H9 (cell line): ENCODE data around the gene FOXF1. TPM values are rescaled to one million over a fixed set of nuclear protein-coding genes. Genes with fewer than 3 reads are reported as not detected.
A peak's percentile ranks its signal among the peaks of the same experiment; 100 is the strongest.

Experiments
- DNase-seq: peaks from one replicate; pipeline ENCODE4 v3.0.0-alpha.2; 2017
- H2AFZ ChIP-seq: one replicate; pipeline ENCODE4 v1.6.1; 2013; ENCODE audit warnings: mild to moderate bottlenecking, low read length, control low read depth, moderate library complexity
- H2AK5ac ChIP-seq: 2 replicates; pipeline ENCODE4 v1.6.1; 2013; ENCODE audit warnings: low read length, control low read depth, mixed read lengths; ENCODE audit not compliant: insufficient read length
- H2BK120ac ChIP-seq: one replicate; pipeline ENCODE4 v1.6.1; 2013; ENCODE audit warnings: low read depth, mild to moderate bottlenecking, low read length, control low read depth, inconsistent platforms; ENCODE audit not compliant: poor library complexity, severe bottlenecking
- H2BK12ac ChIP-seq: 2 replicates; pipeline ENCODE4 v1.6.1; 2013; ENCODE audit warnings: low read length, control low read depth, mixed read lengths, low read depth; ENCODE audit not compliant: insufficient read length
- H2BK15ac ChIP-seq: 2 replicates; pipeline ENCODE4 v1.6.1; 2013; ENCODE audit warnings: low read depth, low read length, control low read depth
- H2BK20ac ChIP-seq: one replicate; pipeline ENCODE4 v1.6.1; 2013; ENCODE audit warnings: low read depth, mild to moderate bottlenecking, low read length, control low read depth, inconsistent platforms; ENCODE audit not compliant: poor library complexity, severe bottlenecking
- H2BK5ac ChIP-seq: 2 replicates; pipeline ENCODE4 v1.6.1; 2013; ENCODE audit warnings: low read length, control low read depth, mixed read lengths; ENCODE audit not compliant: insufficient read length
- H3K14ac ChIP-seq: 2 replicates; pipeline ENCODE4 v1.6.1; 2013; ENCODE audit warnings: low read length, control low read depth; ENCODE audit not compliant: insufficient read depth
- H3K18ac ChIP-seq: 2 replicates; pipeline ENCODE4 v1.6.1; 2013; ENCODE audit warnings: low read depth, mild to moderate bottlenecking, mixed read lengths, low read length, control low read depth; ENCODE audit not compliant: insufficient read length
- H3K23ac ChIP-seq: 2 replicates; pipeline ENCODE4 v1.6.1; 2013; ENCODE audit warnings: low read length, control low read depth, mixed read lengths, low read depth; ENCODE audit not compliant: insufficient read length
- H3K23me2 ChIP-seq: 2 replicates; pipeline ENCODE4 v1.6.1; 2013; ENCODE audit warnings: low read depth, mild to moderate bottlenecking, mixed read lengths, low read length, control low read depth; ENCODE audit not compliant: insufficient read length, poor library complexity, severe bottlenecking
- H3K27ac ChIP-seq: 2 replicates; pipeline ENCODE4 v1.5.1; 2013; ENCODE audit warnings: low read length, control low read depth, mixed read lengths, low read depth; ENCODE audit not compliant: insufficient read length
- H3K27me3 ChIP-seq: 2 replicates; pipeline ENCODE4 v1.6.1; 2013; ENCODE audit warnings: low read length, control low read depth, inconsistent platforms; ENCODE audit not compliant: insufficient read depth
- H3K4ac ChIP-seq: 2 replicates; pipeline ENCODE4 v1.6.1; 2013; ENCODE audit warnings: low read depth, mild to moderate bottlenecking, control low read depth, inconsistent platforms, low read length, moderate library complexity
- H3K4me1 ChIP-seq: 2 replicates; pipeline ENCODE4 v1.6.1; 2013; ENCODE audit warnings: low read length, control low read depth, inconsistent platforms; ENCODE audit not compliant: insufficient read depth
- H3K4me2 ChIP-seq: 2 replicates; pipeline ENCODE4 v1.6.1; 2013; ENCODE audit warnings: low read length, control low read depth, mixed read lengths; ENCODE audit not compliant: insufficient read length, insufficient read depth
- H3K56ac ChIP-seq: 2 replicates; pipeline ENCODE4 v1.6.1; 2013; ENCODE audit warnings: low read depth, mild to moderate bottlenecking, mixed read lengths, low read length, control low read depth; ENCODE audit not compliant: insufficient read length
- H3K79me1 ChIP-seq: 2 replicates; pipeline ENCODE4 v1.6.1; 2013; ENCODE audit warnings: low read depth, mild to moderate bottlenecking, moderate library complexity, low read length, control low read depth, inconsistent platforms; ENCODE audit not compliant: insufficient read depth, poor library complexity, severe bottlenecking
- H3K79me2 ChIP-seq: 2 replicates; pipeline ENCODE4 v1.6.1; 2013; ENCODE audit warnings: low read length, control low read depth, inconsistent platforms; ENCODE audit not compliant: insufficient read depth
- H3K9ac ChIP-seq: 2 replicates; pipeline ENCODE4 v1.6.1; 2013; ENCODE audit warnings: low read length, control low read depth, mixed read lengths; ENCODE audit not compliant: insufficient read length; ENCODE audit errors: extremely low read depth
- H3K9me3 ChIP-seq: one replicate; pipeline ENCODE4 v1.6.1; 2013; ENCODE audit warnings: low read depth, low read length, inconsistent platforms; ENCODE audit not compliant: control insufficient read depth
- H3T11ph ChIP-seq: one replicate; pipeline ENCODE4 v1.6.1; 2013; ENCODE audit warnings: mild to moderate bottlenecking, low read length, control low read depth, inconsistent platforms
- H4K20me1 ChIP-seq: one replicate; pipeline ENCODE4 v1.6.1; 2013; ENCODE audit not compliant: control insufficient read depth, insufficient read length, insufficient read depth
- H4K5ac ChIP-seq: 2 replicates; pipeline ENCODE4 v1.6.1; 2013; ENCODE audit warnings: low read depth, mild to moderate bottlenecking, mixed read lengths, low read length, control low read depth; ENCODE audit not compliant: insufficient read length
- H4K8ac ChIP-seq: replicated peaks from 2 replicates; pipeline ENCODE4 v1.6.1; 2013; ENCODE audit warnings: low read length, control low read depth, mixed read lengths, low read depth; ENCODE audit not compliant: insufficient read length
- H4K91ac ChIP-seq: 2 replicates; pipeline ENCODE4 v1.6.1; 2013; ENCODE audit warnings: low read depth, mild to moderate bottlenecking, moderate library complexity, mixed read lengths, low read length, control low read depth; ENCODE audit not compliant: insufficient read length
- H3K27ac Mint-ChIP-seq, 3 experiments: 2 replicates in 2 of 3; 3 replicates in 1 of 3; pipeline ENCODE4 v1.8.0; 2020 to 2021; ENCODE audit warnings: mixed read lengths in 3 of 3, mild to moderate bottlenecking in 1 of 3, moderate library complexity in 1 of 3
- H3K27me3 Mint-ChIP-seq: 2 replicates; pipeline ENCODE4 v1.8.0; 2021; ENCODE audit warnings: low read depth, mild to moderate bottlenecking, moderate library complexity, mixed read lengths
- H3K36me3 Mint-ChIP-seq, 3 experiments: 2 replicates in 2 of 3; 3 replicates in 1 of 3; pipeline ENCODE4 v1.8.0; 2020 to 2021; ENCODE audit warnings: low read depth in 3 of 3, mixed read lengths in 3 of 3; ENCODE audit not compliant: insufficient read depth in 1 of 3
- H3K4me1 Mint-ChIP-seq, 2 experiments: 2 replicates each; pipeline ENCODE4 v1.8.0; 2020; ENCODE audit warnings: mixed read lengths in 2 of 2
- H3K4me3 Mint-ChIP-seq, 2 experiments: 2 replicates in 1 of 2; 3 replicates in 1 of 2; pipeline ENCODE4 v1.8.0; 2020 to 2021; ENCODE audit warnings: mild to moderate bottlenecking in 2 of 2, mixed read lengths in 2 of 2, moderate library complexity in 1 of 2
- H3K9me3 Mint-ChIP-seq, 2 experiments: 2 replicates in 1 of 2; 3 replicates in 1 of 2; pipeline ENCODE4 v1.8.0; 2020; ENCODE audit warnings: mild to moderate bottlenecking in 2 of 2, mixed read lengths in 2 of 2, moderate library complexity in 1 of 2
- WGBS: extraction: QIAGEN DNeasy Blood & Tissue Kit; methylation state at CpG from one replicate; pipeline ENCODE4 v1.1.7; 2013; ENCODE audit warnings: missing lambda C conversion rate, low lambda C conversion rate, mixed read lengths; ENCODE audit not compliant: insufficient read length; ENCODE audit errors: extremely low coverage; 5-methylcytosine and 5-hydroxymethylcytosine counted together
- total RNA-seq: library from RNA; stranded (reverse); gene quantifications from 2 replicates; pipeline ENCODE4 v1.2.1, GENCODE V29; 2021
- TF ChIP-seq, protein P1 (sequence below): fragments of 200-600 bp; sonication (generic); conservative IDR thresholded peaks from 3 replicates; pipeline ENCODE4 v1.8.0; 2021; ENCODE audit warnings: antibody characterized with exemption, mild to moderate bottlenecking

The FOXF1 gene
- total RNA-seq, 1 experiment from 2014 or later = not detected

- DNase-seq = peak; percentile 85
- no peak overlapping the region for H4K8ac ChIP-seq
- H2BK5ac ChIP-seq = no peak overlapping the region
- H4K5ac ChIP-seq = no peak overlapping the region
- H3K27me3 ChIP-seq = peaks cover 92% of the 10 kb centered on the region
- no peak overlapping the region for H3K27ac Mint-ChIP-seq
- no peak overlapping the region for H3T11ph ChIP-seq
- peaks cover 98% of the 10 kb centered on the region for H3K27me3 Mint-ChIP-seq
- no peaks in the 10 kb centered on the region for H4K20me1 ChIP-seq
- 0 out of 7 replicates have a peak, but pooled peaks cover 0 to 2% (median 0%) of the 10 kb centered on the region in 3 experiments for H3K36me3 Mint-ChIP-seq
- TF ChIP-seq, protein P1, sequence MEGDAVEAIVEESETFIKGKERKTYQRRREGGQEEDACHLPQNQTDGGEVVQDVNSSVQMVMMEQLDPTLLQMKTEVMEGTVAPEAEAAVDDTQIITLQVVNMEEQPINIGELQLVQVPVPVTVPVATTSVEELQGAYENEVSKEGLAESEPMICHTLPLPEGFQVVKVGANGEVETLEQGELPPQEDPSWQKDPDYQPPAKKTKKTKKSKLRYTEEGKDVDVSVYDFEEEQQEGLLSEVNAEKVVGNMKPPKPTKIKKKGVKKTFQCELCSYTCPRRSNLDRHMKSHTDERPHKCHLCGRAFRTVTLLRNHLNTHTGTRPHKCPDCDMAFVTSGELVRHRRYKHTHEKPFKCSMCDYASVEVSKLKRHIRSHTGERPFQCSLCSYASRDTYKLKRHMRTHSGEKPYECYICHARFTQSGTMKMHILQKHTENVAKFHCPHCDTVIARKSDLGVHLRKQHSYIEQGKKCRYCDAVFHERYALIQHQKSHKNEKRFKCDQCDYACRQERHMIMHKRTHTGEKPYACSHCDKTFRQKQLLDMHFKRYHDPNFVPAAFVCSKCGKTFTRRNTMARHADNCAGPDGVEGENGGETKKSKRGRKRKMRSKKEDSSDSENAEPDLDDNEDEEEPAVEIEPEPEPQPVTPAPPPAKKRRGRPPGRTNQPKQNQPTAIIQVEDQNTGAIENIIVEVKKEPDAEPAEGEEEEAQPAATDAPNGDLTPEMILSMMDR = peak; percentile 14; the same call in 1 of the 3 replicates
- H3K4me1 ChIP-seq = no peaks in the 10 kb centered on the region
- H3K9me3 ChIP-seq = no peaks in the 10 kb centered on the region
- H3K79me2 ChIP-seq = no peaks in the 10 kb centered on the region
- H4K91ac ChIP-seq = no peak overlapping the region
- no peak overlapping the region for H3K23ac ChIP-seq
- H3K4me3 Mint-ChIP-seq = peak overlapping the region; percentile 46 to 78; a peak in 4 of 5 replicates
- H3K4me2 ChIP-seq = peak overlapping the region; percentile 26
- H3K14ac ChIP-seq = no peak overlapping the region
- no peak overlapping the region for H2AFZ ChIP-seq
- no peak overlapping the region for H2BK20ac ChIP-seq
- H3K23me2 ChIP-seq = peaks cover 12% of the 10 kb centered on the region
- H3K56ac ChIP-seq = no peak overlapping the region
- H3K79me1 ChIP-seq = no peaks in the 10 kb centered on the region
- no peak overlapping the region for H2AK5ac ChIP-seq
- H3K4ac ChIP-seq = no peak overlapping the region
- peaks cover 23 to 57% of the 10 kb centered on the region in 2 experiments for H3K4me1 Mint-ChIP-seq
- H3K18ac ChIP-seq = no peak overlapping the region
- H2BK12ac ChIP-seq = no peak overlapping the region
- H3K9ac ChIP-seq = no peak overlapping the region
- H2BK15ac ChIP-seq = no peak overlapping the region
- WGBS = no CpG with 5 or more reads among the region's 84 CpGs
- no peak overlapping the region for H2BK120ac ChIP-seq
- H3K9me3 Mint-ChIP-seq = peaks cover 4 to 12% of the 10 kb centered on the region in 2 experiments; a peak in 3 of 5 replicates
- H3K27ac ChIP-seq = no peak overlapping the region
These were observed 415 bp upstream of the FOXF1 start for GRCh38 chr16:86509759-86510464.
